Lower lobe of right lung (tissue), 2 donors: Measurements from ENCODE around the gene MYEOV. TPM values are rescaled to one million over a fixed set of nuclear protein-coding genes. Genes with fewer than 3 reads are reported as not detected.

Source experiments
- ATAC-seq, 2 donors: fragments of 200-7000 bp; cut with Tn5 transposase; one replicate each; pipeline ENCODE4 v1.9.1; 2020 to 2022; ENCODE audit warnings: mild to moderate bottlenecking in 2 of 2, moderate library complexity in 2 of 2
- DNase-seq: peaks from one replicate; pipeline ENCODE4 v3.0.0-alpha.2; 2020
- H3K27ac ChIP-seq: fragments of 200-600 bp; one replicate; pipeline ENCODE4 v1.8.0; 2022
- H3K27me3 ChIP-seq: fragments of 200-600 bp; one replicate; pipeline ENCODE4 v1.8.0; 2022; ENCODE audit warnings: low read depth
- H3K36me3 ChIP-seq: fragments of 200-600 bp; one replicate; pipeline ENCODE4 v1.8.0; 2022; ENCODE audit warnings: mild to moderate bottlenecking
- H3K4me1 ChIP-seq: fragments of 200-600 bp; one replicate; pipeline ENCODE4 v1.8.0; 2022
- H3K4me3 ChIP-seq: fragments of 200-600 bp; one replicate; pipeline ENCODE4 v1.8.0; 2022; ENCODE audit warnings: mild to moderate bottlenecking
- H3K9me3 ChIP-seq: fragments of 200-600 bp; one replicate; pipeline ENCODE4 v1.8.0; 2022
- intact Hi-C: fragments of 100-400 bp; cut with DNase I; formaldehyde crosslinking; loops from one replicate; pipeline ENCODE4 v1.11.0; 2022
- total RNA-seq: library from RNA; stranded (reverse); fragmentation: NEBNext Ultra II Directional; extraction: Animal tissue kit (Norgen Biotek cat#: 25700); gene quantifications from one replicate; pipeline ENCODE4 v1.2.1, GENCODE V29; 2021
- TF ChIP-seq, protein P1 (sequence below): fragments of 200-600 bp; IDR thresholded peaks from one replicate; pipeline ENCODE4 v1.8.0; 2022; ENCODE audit warnings: antibody characterized with exemption, mild to moderate bottlenecking
- donor health status: DM: no; HTN: yes; CAD: no; lungs with severe emphysema.

The MYEOV gene
- total RNA-seq, 1 donor from 2014 or later, result 1.2 TPM

DNA sequence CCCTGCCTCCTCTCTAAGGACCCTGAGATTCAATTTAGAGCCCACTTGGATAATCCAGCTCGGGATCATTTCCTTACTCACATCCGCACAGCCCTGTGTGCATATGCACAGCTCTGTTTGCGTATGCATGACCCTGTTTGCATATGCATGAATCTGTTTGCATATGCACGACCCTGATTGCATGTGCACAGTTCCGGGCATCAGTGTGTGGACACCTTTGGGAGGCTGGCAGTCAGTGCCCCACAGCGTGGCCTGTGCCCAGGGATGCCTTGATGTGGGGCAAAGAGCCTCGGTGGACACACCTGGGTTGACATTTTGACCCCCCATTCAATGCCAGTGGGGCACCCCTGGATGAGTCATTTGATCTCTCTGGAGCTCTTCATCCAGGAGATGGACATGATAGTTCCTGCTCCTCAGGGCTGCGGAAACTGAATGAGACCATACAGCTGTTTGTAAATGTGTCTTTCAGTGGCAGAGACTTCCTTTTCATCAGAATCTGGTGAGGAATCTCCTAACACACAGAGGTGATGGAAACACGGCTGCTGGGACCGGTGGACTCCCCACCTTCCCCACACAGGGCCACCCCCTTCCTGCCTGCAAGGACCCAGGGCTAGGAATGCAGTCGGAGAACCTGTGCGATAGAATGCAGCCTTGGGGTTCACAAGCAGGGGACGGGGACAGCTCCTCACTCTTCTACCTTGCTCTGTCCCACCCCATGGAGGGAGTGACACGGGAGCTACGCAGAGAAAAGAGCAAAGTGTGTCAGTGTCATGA is 41.2 kb downstream of the MYEOV start:
- no peaks in the 10 kb centered on the region for H3K36me3 ChIP-seq
- no peaks in the 10 kb centered on the region for H3K27me3 ChIP-seq
- TF ChIP-seq, protein P1, sequence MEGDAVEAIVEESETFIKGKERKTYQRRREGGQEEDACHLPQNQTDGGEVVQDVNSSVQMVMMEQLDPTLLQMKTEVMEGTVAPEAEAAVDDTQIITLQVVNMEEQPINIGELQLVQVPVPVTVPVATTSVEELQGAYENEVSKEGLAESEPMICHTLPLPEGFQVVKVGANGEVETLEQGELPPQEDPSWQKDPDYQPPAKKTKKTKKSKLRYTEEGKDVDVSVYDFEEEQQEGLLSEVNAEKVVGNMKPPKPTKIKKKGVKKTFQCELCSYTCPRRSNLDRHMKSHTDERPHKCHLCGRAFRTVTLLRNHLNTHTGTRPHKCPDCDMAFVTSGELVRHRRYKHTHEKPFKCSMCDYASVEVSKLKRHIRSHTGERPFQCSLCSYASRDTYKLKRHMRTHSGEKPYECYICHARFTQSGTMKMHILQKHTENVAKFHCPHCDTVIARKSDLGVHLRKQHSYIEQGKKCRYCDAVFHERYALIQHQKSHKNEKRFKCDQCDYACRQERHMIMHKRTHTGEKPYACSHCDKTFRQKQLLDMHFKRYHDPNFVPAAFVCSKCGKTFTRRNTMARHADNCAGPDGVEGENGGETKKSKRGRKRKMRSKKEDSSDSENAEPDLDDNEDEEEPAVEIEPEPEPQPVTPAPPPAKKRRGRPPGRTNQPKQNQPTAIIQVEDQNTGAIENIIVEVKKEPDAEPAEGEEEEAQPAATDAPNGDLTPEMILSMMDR, result no peak
- intact Hi-C loops, result no loop called here
- no peak for DNase-seq
- H3K27ac ChIP-seq, result no peak overlapping the region
- H3K4me1 ChIP-seq, result no peaks in the 10 kb centered on the region
- no peak overlapping the region for H3K4me3 ChIP-seq
- no peak for ATAC-seq
- no peaks in the 10 kb centered on the region for H3K9me3 ChIP-seq

DNA sequence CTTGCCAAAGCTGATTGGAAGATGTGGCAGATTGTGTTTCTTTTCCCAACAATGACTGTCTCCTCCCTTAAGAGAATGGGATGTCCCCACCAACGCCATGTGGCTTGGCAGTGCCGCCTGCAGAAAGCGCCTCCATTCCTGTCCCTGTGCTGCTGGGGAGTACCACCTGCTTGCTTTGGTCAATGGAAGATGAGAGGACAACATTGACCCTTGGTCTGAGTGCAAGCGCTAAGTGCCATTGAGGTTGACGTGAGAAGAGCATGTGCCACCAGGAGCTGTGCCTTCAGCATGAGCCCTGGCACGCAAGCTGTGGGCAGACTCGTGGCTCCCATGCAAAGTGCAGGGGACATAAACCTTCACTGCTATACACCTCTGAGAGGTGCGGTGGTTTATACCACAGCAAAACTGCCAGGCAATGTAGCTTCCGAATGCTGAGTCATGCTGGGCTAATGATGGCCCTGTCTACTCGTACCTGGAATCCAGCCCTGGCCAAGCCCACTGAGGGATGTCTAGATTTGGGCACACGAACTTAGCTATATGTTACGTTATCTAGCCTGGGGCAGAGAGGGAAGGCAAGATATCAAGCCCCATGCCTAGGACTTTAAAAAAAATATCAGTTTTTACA is 41.9 kb downstream of the MYEOV start:
- no peak for DNase-seq
- no peaks in the 10 kb centered on the region for H3K4me1 ChIP-seq
- ATAC-seq, result no peak
- intact Hi-C loops, result no loop called here
- TF ChIP-seq, protein P1, result no peak
- no peak overlapping the region for H3K27ac ChIP-seq
- no peaks in the 10 kb centered on the region for H3K9me3 ChIP-seq
- no peaks in the 10 kb centered on the region for H3K27me3 ChIP-seq
- H3K4me3 ChIP-seq, result no peak overlapping the region
- H3K36me3 ChIP-seq, result no peaks in the 10 kb centered on the region

DNA sequence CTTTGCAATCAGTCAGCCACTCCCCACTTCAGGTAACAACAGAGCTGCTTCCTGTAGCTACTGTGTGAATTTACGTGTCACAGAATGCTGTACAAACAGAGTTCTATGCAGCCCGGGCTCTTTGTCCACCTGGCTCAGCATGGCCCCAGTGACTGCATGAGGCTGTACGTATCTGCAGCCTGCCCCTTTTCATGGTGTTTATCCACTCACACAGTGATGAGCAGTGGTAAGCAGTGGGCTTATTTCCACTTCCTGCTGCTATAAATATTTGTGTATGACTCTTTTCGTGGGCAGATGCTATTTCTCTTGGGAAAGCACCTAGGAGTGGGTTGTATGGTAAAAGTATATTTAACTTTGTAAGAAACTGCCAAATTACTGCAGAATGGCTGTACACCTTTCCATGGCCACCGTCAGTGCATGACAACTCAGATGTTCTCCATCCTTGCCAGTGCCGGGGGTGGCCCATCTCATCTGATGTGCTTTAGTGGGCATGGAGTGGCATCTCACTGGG is 43.3 kb downstream of the MYEOV start:
- TF ChIP-seq, protein P1, result no peak
- Histone ChIP-seq H3K27ac (no peak overlapping the region), H3K4me1 (no peaks in the 10 kb centered on the region), H3K27me3 (no peaks in the 10 kb centered on the region), H3K4me3 (no peak overlapping the region), H3K36me3 (no peaks in the 10 kb centered on the region), H3K9me3 (no peaks in the 10 kb centered on the region)
- ATAC-seq (peak; percentile 45 to 63), DNase-seq (no peak)
- intact Hi-C loops, result no loop called here

DNA sequence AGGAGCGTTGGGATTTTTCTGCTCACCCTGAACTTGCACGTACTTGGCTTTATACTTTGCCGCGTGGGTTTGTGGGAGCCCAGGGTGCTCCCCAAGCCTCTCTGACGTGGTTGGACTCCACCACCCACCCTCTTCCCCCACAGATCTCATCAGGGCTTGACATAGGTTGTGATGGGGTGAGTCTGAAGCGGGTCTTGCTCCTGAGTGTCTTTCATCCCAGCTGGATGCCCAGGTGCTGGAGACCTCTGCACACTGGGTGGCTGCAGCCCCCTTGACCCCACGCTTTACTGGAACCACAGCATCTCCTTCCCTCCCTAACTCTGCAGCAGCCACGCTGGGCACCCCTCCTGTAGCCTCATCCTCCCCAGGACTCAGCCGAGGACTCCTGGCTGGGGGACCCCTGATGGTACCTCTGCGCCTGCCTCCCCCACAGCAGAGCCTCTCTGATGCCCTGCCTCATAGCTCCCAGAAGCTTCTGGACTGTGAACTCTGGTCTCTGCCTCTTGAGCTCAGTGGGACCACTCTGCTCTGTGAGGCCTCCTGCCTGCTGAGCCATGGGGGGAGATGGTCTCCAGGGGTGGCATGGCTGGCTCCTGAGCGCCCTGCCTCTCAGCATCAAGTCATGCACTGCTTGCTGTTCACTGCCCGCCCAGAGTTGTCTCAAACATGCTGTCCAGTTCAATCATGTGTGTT is 45.2 kb downstream of the MYEOV start:
- no peak for DNase-seq
- TF ChIP-seq, protein P1, result no peak
- H3K9me3 ChIP-seq, result no peaks in the 10 kb centered on the region
- intact Hi-C loops, result no loop called here
- no peaks in the 10 kb centered on the region for H3K36me3 ChIP-seq
- H3K27ac ChIP-seq, result no peak overlapping the region
- no peak for ATAC-seq
- H3K4me3 ChIP-seq, result no peak overlapping the region
- H3K27me3 ChIP-seq, result no peaks in the 10 kb centered on the region
- no peaks in the 10 kb centered on the region for H3K4me1 ChIP-seq

DNA sequence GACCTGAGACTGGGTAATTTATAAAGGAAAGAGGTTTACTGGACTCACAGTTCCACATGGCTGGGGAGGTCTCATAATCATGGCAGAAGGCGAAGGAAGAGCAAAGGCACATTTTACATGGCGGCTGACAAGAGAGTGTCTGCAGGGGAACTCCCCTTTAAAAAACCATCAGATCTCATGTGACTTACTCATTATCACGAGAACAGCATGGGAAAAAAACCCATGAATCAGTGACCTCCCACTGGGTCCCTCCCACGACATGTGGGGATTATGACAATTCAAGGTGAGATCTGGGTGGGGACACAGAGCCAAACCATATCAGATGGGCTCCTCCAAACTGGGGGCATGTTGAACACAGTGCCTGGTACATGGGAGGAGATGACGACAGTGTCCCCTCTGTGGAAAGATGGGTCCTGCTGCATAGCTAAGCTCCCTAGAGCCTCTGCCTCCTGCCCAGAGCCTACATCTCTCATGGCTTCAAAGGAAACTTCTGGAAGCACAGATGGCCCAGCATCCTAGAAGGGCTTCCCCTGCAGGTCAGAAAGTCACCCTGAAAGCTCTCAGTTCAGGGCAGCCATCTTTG is 46.1 kb downstream of the MYEOV start:
- DNase-seq, result no peak
- Histone ChIP-seq H3K36me3 (no peaks in the 10 kb centered on the region), H3K4me3 (no peak overlapping the region), H3K9me3 (no peaks in the 10 kb centered on the region), H3K4me1 (no peaks in the 10 kb centered on the region), H3K27ac (no peak overlapping the region), H3K27me3 (no peaks in the 10 kb centered on the region)
- TF ChIP-seq, protein P1, result no peak
- no peak for ATAC-seq
- intact Hi-C loops, result no loop called here
